ENCODE data around the gene SHISA3.

GRCh38 chr4:42381666-42382065 lies 15.6 kb upstream of the SHISA3 start:
- TF ChIP-seq POLR2A (IDR thresholded peaks at IDR 0.05): no peak
- no peak for TF ChIP-seq CTCF (IDR thresholded peaks at IDR 0.05)
- no peak for TF ChIP-seq POLR2AphosphoS5 (IDR thresholded peaks at IDR 0.05)

Measured in upper lobe of left lung (tissue), 4 donors.